HG03432 (cell line): ENCODE results near the gene ATP9B.

Experiments used
- ATAC-seq: cut with Tn5 transposase; IDR thresholded peaks from one replicate; pipeline ENCODE4 v1.9.1; 2021; ENCODE audit warnings: mild to moderate bottlenecking, moderate library complexity; ENCODE audit not compliant: unreplicated experiment

Gene ATP9B

GRCh38 chr18:79422022-79422782 is 353.0 kb downstream of the ATP9B start:
- ATAC-seq = peak; percentile 92

- ATAC-seq = no peak
Observed at GRCh38 chr18:79422783-79423165, 353.6 kb downstream of the ATP9B start.

- no peak for ATAC-seq
Observed at GRCh38 chr18:79423211-79424007, 354.2 kb downstream of the ATP9B start.

GRCh38 chr18:79424008-79424565 is 354.9 kb downstream of the ATP9B start:
- no peak for ATAC-seq

GRCh38 chr18:79424880-79425568 is 355.8 kb downstream of the ATP9B start:
- no peak for ATAC-seq

- ATAC-seq = no peak
Observed at GRCh38 chr18:79425569-79425886, 356.3 kb downstream of the ATP9B start.

- ATAC-seq = no peak
Observed at GRCh38 chr18:79426376-79427300, 357.4 kb downstream of the ATP9B start.

- ATAC-seq = no peak
Observed at GRCh38 chr18:79427368-79428225, 358.4 kb downstream of the ATP9B start.
